ENCODE results near the gene BLTP3A.
"Not testable (repeated sequence)": the region's sequence is repeated elsewhere in the genome, so short reads cannot be mapped to it uniquely, and the experiment has no call there.

The BLTP3A gene

DNA sequence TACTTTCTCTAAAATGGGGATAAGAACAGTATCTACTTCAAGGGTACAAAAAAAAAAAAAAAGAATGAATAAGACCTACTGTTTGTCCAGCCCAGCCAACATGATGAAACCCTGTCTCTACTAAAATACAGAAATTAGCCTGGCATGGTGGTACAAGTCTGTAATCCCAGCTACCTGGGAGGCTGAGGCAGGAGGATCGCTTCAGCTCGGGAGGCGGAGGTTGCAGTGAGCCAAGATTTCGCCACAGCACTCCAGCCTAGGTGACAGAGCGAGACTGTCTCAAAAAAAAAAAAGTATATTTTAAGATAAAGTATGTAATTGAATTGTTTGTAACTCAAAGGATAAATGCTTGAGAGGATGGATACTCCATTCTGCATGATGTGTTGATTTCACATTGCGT, 2.0 kb downstream of the BLTP3A start:
- no peak for DNase-seq

DNA sequence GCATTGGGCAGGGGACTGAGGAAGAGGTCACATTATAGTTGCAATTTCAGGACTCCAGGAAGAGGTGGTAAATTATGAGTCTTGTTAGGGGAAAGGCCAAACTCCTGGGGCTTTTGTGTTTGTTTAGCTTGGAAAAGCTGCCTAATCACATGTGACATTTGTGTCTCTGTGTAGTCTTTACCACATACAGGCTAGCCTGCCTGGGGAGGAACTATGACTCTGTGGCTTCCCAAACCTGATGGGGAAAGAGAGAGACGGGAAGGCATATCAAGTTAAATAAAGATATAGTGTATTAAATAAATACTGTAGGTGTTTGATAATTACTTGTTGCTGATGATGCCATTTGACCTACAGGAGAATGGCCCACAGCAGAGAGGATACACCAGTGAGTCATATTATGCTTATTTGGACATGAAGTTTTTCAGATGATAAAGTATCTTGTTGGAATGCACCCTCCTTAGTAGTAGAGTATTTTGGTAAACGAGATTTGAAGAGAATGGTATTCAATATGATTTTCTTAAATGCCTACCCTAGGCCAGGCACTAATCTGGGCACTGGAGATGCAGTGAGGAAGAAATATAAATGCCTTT, 4.0 kb downstream of the BLTP3A start:
- no peak for DNase-seq

DNA sequence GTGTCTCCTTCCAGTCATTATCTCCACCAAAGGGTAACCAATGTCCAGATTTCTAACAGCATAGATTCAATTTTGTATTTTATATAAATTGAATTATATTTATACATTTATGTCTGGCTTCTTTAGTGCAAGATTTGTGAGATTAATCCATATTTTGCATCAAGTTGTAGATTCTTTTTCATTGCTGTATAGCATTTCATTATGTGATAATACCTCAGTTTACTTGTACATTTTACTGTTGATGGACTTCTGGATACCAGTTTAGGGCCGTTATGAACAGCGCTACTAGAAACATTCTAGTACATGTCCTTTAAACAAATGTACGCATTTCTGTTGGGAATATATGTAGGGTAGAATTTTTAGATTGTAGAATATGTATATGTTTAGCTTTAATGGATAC, 6.2 kb downstream of the BLTP3A start:
- no peak for DNase-seq

DNA sequence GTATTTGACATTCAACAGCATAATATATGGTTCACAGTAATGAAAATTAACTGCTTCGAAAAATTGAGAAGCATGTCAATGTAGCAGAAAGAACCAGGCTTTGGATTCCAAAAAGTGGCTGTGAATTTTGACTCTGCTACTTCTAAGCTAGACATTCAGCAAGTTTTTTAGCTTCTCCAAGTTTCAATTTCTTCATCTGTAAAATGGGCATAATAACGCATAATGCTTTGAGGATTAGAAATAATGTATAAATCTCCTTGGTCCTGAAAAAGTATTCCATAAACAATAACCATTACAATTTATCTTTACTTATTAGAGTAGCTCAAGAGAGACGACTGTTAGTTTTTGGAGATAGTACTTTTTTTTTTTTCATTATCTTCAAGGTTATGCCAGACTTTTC, 7.7 kb downstream of the BLTP3A start:
- DNase-seq: no peak

DNA sequence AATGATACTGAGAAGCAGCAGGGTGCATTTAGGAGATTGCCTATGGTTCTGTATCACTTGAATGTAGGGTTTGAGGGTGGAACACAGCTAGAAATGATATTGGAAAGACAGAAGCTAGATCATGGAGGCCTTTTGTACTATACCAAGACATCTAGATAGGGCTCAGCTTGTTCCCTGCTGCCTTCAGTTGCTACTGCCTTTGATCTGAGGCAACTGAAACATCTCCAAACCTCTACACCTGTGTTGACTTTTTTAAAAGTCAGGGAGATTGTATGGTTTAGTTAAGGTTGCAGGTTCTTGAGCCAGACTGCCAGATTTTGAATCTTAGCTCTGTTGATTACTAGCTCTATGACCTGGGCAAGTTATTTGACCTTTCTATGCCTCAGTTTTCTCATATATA, 12.7 kb downstream of the BLTP3A start:
- no peak for DNase-seq

DNA sequence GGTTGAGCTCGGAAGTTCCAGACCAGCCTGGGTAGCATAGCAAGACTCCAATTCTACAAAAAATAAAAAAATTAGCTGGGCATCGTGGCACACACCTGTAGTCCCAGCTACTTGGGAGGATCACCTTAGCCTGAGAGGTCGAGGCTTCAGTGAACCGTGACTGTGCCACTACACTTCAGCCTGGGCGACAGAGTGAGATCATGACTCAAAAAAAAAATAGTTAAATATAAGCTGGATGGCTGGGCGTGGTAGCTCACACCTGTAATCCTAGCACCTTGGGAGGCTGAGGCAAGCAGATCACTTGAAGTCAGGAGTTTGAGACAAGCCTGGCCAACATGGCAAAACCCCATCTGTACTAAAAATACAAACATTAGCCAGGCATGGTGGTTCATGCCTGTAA, 13.2 kb downstream of the BLTP3A start:
- not testable (repeated sequence) for DNase-seq

DNA sequence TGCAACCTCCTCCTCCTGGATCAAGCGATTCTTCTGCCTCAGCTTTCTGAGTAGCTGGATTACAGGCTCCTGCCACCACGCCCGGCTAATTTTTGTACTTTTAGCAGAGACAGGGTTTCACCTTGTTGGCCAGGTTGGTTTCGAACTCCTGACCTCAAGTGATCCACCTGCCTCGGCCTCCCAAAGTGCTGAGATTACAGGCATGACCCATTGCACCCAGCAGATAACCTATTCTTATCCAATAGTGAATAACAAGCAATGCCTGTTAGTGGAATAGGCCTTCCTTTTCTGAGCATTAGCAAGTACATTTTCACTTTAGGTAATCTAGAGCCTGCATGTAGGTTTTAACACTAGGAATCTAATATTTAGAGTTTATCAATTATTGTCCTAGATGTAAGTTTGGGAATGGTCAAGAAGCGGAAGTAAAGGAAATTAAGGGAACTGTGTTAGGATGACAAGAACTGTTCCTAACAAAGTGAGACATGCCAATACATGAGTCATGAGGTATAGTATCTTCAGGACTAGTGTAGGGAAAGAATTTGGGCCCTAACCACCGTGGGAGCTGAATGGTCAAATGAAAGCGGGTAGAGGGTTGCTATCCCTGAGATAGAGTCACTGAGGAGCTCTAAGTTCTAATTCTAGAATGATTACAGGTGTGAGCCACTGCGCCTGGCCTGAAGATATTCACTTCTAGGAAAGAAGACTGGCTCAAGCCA, 15.0 kb downstream of the BLTP3A start:
- no peak for DNase-seq

DNA sequence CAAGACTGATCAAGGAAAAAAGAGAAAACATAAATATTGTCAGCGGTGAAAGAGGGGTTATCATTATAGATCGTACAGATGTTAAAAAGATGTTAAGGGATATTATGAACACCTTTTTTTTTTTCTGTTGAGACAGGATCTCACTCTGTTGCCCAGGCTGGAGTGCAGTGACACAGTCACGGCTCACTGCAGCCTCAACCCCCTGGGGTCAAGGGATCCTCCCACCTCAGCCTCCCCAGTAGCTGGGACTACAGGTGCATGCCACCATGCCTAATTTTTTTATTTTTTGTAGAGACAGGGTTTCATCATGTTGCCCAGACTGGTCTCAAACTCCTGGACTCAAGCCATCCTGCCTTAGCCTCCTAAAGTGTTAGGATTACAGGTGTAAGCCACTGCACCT, 16.6 kb downstream of the BLTP3A start:
- not testable (repeated sequence) for DNase-seq

DNA sequence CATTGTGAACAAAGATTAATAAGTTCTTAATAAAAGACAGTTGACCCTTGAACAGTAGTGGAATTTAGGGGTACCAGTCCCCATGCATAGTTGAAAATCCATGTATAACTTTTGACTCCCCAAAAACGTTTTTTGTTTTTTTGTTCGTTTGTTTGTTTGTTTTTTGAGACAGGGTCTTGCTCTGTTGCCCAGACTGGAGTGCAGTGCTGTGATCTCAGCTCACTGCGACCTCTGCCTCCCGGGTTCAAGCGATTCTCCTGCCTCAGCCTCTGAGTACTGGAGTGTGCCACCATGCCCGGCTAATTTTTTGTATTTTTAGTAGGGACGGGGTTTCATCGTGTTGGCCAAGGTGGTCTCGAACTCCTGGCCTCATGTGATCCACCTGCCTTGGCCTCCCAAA, 17.5 kb downstream of the BLTP3A start:
- DNase-seq: not testable (repeated sequence)

DNA sequence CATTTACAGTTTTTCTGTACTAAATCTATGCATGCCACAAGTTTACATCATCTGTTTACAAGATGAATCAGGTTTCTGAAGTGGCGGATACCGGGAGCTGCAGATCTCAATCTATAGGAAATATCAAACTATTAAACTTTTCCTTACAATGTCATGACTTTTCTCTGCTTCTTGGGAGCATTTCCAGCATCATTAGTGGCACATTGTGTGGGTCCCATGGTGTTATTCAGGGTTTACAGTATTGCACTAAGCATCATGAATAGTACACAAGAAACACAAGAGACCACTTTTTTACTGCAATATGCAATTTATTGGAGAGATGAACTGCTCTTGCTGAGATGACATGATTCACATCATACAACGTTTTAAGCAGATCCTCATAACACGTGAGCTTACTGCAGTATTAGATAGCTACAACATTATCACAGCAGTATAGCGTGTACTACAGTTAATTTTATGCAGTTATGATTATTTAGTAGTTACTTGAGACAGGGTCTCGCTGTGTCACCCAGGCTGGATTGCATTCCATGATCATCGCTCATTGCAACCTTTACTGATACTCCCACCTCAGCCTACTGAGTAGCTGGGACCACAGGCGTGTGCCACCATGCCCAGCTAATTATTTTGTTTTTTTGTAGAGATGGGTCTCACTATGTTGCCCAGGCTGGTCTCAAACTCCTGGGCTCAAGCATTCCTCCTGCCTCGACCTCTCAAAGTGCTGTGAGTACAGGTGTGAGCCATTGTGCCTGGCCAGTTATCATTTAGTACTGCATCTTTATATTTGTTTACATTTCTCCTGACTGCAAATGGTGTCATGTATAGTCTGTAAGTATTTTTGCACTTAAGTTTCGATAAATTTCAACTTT, 18.4 kb downstream of the BLTP3A start:
- DNase-seq: no peak

DNA sequence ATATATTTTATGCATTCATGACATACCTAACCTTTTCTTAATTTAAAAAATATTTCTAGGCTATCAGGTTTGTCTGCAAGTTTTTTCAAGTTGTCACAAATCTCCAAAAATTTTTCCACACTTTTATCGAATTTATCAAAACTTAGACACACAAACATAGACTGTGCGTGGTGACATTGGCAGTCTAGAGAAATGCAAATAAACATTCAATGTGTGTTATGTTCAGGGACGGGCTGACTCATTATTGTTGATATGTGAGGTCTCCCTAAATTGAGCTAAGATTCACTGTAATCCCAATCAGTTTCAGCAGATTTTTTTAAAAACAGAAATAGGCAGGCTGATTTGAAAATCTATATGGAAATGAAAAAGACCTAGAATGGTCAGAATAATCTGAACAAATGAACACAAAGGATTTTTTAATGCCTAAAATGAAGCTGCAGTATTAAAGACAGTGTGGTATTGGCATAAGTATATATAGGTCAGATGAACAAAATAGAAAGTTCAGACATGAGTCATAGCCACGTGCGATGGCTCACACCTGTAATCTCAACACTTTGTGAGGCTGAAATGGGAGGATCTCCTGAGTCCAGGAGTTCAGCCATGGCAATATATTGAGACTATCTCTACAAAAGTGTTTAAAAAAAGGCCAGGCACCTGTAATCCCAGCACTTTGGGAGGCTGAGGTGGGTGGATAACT, 19.2 kb downstream of the BLTP3A start:
- DNase-seq: no peak

DNA sequence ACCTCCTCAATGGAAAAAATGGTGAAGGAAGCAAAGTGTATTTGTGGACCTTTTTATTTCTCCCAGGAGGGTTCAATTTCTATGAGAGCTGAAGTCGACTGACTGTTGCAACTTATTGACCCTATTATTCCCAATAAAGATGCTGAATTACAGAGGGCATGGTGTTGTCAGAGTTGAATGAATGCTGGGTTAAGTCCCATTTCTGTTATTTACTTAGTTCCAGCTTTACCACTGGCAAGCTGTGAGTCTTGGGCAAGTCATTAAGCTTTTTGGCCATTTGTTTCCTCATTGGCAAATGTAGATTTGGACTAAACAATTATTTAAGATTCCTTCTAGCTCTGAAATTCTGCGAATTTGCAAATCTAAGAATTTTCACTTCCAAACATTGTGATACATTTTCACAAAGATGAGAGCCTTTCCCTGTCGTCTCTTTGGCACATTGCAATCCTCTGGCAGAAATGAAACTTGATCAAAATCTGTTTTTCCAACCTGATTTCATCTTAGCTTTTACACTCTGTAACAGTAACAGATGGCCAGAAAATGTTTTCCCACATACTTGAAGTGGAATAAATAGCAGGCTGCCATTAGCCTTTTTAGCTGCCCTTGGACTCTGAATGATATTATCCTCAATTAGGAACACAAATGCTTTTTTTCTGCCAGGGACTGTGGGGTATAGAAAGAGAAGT, 21.3 kb downstream of the BLTP3A start:
- no peak for DNase-seq

DNA sequence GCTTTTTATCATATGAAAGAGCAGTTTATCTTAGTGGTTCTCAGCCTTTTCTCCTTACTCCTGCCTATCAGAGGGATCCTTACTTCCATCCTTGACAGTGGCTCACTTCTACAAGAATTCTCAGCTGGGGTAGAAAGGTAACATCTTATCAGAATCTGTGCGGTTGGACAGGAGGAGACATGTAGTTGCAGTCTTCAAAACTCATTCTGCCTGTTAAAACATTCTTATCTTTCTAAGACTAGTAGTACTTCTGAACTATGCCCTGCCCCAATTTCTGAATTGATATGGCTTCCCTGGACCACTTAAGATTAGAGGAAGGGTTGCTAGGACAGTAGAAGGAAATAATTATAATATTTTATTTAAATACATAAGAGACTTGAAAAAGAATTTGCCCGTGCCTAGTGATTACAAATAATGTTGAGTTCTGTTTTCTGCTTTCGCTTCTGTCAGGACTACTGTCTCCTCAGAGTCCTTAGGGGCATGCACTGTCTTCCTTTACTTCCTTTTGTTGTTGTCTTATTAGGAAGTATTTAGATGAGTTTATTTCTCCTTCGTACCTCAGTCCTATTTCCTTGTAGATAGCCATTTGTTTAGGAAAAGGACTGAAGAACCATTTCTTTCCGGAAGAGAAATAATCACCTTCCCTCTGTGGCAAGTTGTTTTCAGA, 24.9 kb downstream of the BLTP3A start:
- DNase-seq: no peak

DNA sequence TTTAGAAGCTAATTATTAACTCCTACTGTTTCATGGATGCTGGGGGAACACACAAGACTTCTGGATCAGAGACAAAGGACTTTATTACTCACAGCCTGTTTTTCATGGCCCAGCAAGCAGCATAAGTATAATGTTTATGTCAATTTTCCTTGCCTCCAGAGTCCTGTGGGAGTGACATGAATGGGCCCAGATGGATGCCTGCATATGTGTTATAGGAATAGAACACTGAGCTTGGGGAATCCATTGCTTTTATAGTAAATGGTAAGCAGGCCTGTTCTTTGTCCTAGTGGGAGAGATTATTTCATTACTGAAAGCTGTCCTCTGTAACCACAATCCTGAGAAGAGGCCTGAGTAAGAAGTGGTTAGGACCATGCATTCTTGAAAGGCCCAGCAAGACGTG, 25.6 kb downstream of the BLTP3A start:
- no peak for DNase-seq

DNA sequence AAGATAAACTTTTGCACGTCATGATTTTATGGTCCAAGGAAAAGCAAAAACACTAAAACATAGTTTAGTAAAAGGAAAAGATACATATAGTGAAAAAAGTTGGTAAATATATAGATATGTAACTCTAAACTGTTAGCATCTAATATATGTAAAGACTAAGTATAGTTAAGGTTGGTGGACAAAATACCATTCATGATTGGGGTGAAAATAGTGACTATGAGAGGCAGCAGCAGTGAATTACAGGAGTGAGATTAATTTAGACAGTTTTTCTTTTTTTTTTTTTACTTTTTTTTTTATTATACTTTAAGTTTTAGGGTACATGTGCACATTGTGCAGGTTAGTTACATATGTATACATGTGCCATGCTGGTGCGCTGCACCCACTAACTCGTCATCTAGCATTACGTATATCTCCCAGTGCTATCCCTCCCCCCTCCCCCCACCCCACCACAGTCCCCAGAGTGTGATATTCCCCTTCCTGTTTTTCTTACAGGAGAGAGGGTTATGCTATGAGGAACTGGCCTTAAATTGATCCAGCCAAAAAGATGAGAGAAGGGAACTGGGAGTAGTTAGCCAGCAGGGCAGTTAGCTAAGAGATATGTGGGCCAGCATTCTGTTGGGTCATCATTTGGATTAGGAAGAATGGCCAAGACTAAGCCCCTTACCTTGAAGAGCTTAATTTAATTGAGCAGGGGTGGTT, 27.1 kb downstream of the BLTP3A start:
- DNase-seq: peak; percentile 11 to 39

DNA sequence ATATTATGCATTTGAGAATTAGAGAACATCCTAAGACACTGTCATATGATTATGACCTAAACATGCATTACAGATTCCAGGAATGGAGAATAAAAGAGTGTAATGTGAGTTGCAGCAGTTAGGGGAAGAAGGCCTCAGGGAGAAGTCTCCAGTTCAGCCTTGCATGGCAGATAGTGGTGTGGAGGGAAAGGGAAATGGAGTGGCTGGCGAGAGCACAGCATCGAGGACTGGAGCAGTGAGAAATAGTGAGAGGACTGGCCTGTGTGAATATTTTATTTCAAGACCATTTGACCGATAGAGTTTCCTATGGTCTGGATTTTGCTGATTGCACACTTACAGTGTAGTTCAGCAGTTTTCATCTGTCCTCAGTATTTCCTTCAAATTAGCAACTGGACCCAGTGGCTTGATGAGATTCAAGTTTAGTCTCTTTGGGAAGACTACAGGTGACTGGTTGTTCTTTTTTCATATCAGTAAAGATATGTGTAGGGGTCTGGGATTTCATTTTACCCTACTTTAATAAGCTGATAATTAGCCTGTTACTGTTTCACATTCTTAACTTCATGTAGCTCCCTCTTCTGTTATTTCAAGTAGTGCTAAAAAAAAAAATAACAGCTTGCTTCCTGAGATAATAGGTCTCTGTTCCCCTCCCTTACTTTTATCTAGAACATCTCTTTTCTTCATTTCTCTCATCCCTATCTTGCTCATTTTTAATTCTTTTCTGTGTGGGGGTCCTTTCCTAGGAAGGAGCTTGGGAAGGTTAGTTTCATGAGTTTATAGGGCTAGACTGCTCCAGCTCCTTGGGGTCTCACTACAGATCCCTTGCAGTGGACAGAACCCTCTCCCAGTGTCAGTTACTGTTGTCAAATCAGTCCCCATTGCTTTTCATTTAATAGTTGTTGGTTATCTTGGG, 27.9 kb downstream of the BLTP3A start:
- DNase-seq: no peak

DNA sequence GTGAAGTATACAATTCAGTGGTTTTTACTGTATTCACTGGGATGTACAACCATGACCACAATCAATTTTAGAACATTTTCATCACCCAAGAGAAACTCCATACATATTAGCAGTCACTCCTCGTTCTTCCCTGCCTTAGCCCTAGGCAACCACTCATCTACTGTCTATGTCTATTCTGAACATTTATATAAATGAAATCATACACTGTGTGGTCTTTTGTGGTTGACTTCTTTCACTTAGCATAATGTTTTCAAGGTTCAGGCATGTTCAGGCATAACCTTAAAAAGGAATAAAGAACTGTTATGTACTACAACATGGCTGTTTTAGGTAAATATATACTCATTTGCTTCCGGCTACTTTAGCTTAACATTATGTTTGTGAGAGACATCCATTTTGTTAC, 37.3 kb downstream of the BLTP3A start:
- no peak for DNase-seq

DNA sequence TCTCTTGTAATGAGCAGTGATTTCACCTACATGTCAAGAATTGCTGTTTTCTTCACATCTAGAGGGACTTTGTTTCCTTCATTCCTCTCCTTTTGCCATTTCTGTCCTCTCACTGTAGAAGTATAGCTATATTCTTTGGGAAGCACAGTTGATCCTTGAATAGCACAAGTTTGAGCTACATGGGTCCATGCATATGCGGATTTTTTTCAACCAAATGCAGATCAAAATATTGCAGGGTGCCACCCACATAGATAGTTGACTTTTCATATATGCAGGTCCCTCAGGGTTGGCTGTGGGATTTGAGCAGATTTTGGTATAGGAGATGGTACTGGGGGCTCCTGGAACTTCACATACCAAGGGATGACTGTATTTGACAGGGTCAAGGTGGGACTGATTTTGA, 41.1 kb downstream of the BLTP3A start:
- no peak for DNase-seq

DNA sequence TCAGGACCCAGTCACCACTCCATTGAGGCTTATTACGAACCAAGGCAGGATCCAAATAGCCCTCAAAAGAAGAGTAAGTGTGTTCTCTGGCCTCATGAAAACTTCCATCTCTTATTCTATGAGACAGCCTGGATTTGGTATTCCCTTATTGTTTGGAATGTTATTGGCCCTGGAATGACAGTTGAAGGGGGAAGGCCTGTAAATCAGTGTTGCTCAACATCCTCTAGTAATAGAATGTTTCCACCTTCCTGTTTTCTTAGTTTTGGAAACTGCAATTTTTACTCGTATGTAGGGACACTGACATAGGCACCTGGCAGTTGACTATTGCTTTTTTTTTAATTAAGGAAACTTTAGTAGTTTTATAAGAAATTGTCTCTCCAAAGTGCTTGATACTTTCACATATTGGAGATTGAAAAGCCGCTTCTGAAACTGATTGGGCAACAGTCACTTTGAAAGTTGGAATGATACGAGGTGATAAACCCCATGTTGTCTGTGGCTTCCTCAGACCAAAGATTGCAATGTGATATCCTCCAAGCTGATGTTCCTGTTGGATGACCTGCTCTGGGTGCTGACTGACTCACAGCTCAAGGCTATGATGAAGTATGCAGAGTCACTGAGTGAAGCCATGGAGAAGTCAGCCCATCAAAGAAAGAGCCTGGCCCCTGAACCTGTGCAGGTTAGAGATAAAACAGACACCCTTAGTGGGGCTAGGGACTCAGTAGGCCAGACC, 43.1 kb downstream of the BLTP3A start:
- DNase-seq: peak; percentile 67 to 78

DNA sequence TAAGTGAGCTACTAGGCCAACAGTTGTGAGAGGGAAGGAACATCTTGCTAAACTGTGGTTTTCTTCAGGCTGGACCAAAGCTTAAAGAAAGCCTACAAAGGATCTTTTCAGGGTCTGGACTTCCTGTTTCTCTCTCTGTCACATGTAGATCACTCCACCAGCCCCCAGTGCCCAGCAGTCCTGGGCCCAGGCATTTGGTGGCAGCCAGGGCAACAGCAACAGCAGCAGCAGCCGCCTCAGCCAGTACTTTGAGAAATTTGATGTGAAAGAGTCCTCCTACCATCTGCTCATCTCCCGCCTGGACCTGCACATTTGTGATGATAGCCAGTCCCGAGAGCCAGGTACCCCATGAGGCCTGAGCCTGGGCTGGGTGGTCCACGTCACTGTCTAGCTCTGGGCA, 44.1 kb downstream of the BLTP3A start:
- peak; percentile 39 to 42 for DNase-seq
